ENCODE measurements around the gene LNX1. TPM values are rescaled to one million over a fixed set of nuclear protein-coding genes. Genes with fewer than 3 reads are reported as not detected.
"Not testable (repeated sequence)": the region's sequence is repeated elsewhere in the genome, so short reads cannot be mapped to it uniquely, and the experiment has no call there.

The LNX1 gene
- total and polyA plus RNA-seq, 9 donors = 2.4 to 5.1 (median 2.8) TPM

GRCh38 chr4:53424280-53424679, 167.0 kb downstream of the LNX1 start:
- H3K4me1 ChIP-seq (ENCODE audit: control insufficient read depth, insufficient read depth, low read length) = no peaks in the 10 kb centered on the region
- no peak for DNase-seq
- H3K36me3 ChIP-seq (ENCODE audit: control insufficient read depth, insufficient read depth, low read length) = peaks cover 5% of the 10 kb centered on the region
- H3K27me3 ChIP-seq (ENCODE audit: control insufficient read depth, insufficient read depth, low read length) = no peaks in the 10 kb centered on the region
- no peak overlapping the region for H3K4me3 ChIP-seq (ENCODE audit: low read length)
- H3K9me3 ChIP-seq (replicated peaks; ENCODE audit: control insufficient read depth, low read depth, low read length) = no peaks in the 10 kb centered on the region
- H3K27ac ChIP-seq (ENCODE audit: low read length) = no peak overlapping the region

DNA sequence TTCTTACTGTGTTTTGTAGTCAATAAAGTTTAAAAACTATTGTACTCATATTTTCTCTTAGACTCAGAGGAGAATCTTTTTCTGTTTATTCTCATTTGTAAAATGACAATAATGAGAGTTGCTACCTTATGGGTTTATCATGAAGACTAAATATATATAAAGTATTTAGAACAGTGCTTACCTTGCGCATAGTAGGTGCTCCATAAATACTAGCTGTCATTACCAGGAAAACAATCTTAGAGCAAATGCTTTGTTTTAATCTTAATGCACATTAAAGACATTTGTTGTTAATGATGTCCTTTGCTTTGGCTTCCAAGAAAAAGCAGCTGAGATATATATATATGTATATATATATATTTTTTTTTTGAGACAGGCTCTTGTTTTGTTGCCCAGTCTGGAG, 168.9 kb downstream of the LNX1 start:
- H3K27ac ChIP-seq (ENCODE audit: low read length) = no peak overlapping the region
- DNase-seq = no peak
- no peak overlapping the region for H3K4me3 ChIP-seq (ENCODE audit: low read length)
- no peaks in the 10 kb centered on the region for H3K27me3 ChIP-seq (ENCODE audit: control insufficient read depth, insufficient read depth, low read length)
- no peaks in the 10 kb centered on the region for H3K4me1 ChIP-seq (ENCODE audit: control insufficient read depth, insufficient read depth, low read length)
- H3K36me3 ChIP-seq (ENCODE audit: control insufficient read depth, insufficient read depth, low read length) = no peaks in the 10 kb centered on the region
- no peaks in the 10 kb centered on the region for H3K9me3 ChIP-seq (replicated peaks; ENCODE audit: control insufficient read depth, low read depth, low read length)
- WGBS (ENCODE audit: insufficient coverage) = no CpG with 5 or more reads among the region's 1 CpG

GRCh38 chr4:53421791-53422190, 169.5 kb downstream of the LNX1 start:
- no peaks in the 10 kb centered on the region for H3K4me1 ChIP-seq (ENCODE audit: control insufficient read depth, insufficient read depth, low read length)
- no peaks in the 10 kb centered on the region for H3K36me3 ChIP-seq (ENCODE audit: control insufficient read depth, insufficient read depth, low read length)
- 80% methylated on average over 1 of the region's 2 CpGs for WGBS (ENCODE audit: insufficient coverage)
- H3K4me3 ChIP-seq (ENCODE audit: low read length) = no peak overlapping the region
- DNase-seq = no peak
- H3K27me3 ChIP-seq (ENCODE audit: control insufficient read depth, insufficient read depth, low read length) = no peaks in the 10 kb centered on the region
- no peaks in the 10 kb centered on the region for H3K9me3 ChIP-seq (replicated peaks; ENCODE audit: control insufficient read depth, low read depth, low read length)
- no peak overlapping the region for H3K27ac ChIP-seq (ENCODE audit: low read length)

GRCh38 chr4:53419208-53419607, 172.1 kb downstream of the LNX1 start:
- no peaks in the 10 kb centered on the region for H3K9me3 ChIP-seq (replicated peaks; ENCODE audit: control insufficient read depth, low read depth, low read length)
- H3K4me1 ChIP-seq (ENCODE audit: control insufficient read depth, insufficient read depth, low read length) = no peaks in the 10 kb centered on the region
- no peak overlapping the region for H3K4me3 ChIP-seq (ENCODE audit: low read length)
- H3K36me3 ChIP-seq (ENCODE audit: control insufficient read depth, insufficient read depth, low read length) = no peaks in the 10 kb centered on the region
- no peaks in the 10 kb centered on the region for H3K27me3 ChIP-seq (ENCODE audit: control insufficient read depth, insufficient read depth, low read length)
- WGBS (ENCODE audit: insufficient coverage) = no CpG with 5 or more reads among the region's 3 CpGs
- DNase-seq = no peak
- H3K27ac ChIP-seq (ENCODE audit: low read length) = no peak overlapping the region

DNA sequence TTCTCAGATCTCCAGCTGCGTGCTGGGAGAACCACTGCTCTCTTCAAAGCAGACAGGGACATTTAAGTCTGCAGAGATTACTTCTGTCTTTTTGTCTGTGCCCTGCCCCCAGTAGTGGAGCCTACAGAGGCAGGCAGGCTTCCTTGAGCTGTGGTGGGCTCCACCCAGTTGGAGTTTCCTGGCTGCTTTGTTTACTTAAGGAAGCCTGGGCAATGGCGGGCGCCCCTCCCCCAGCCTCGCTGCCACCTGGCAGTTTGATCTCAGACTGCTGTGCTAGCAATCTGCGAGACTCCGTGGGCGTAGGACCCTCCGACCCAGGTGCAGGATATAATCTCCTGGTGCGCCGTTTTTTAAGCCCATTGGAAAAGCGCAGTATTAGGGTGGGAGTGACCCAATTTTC, 181.8 kb downstream of the LNX1 start:
- not testable (repeated sequence) for H3K9me3 ChIP-seq (replicated peaks; ENCODE audit: control insufficient read depth, low read depth, low read length); DNase-seq; H3K36me3 ChIP-seq (ENCODE audit: control insufficient read depth, insufficient read depth, low read length); H3K4me1 ChIP-seq (ENCODE audit: control insufficient read depth, insufficient read depth, low read length); H3K27ac ChIP-seq (ENCODE audit: low read length); H3K27me3 ChIP-seq (ENCODE audit: control insufficient read depth, insufficient read depth, low read length); H3K4me3 ChIP-seq (ENCODE audit: low read length)
- 100% methylated on average over 1 of the region's 11 CpGs for WGBS (ENCODE audit: insufficient coverage)

Other genes with a start within 250 kb of the LNX1 start
- 14.8 TPM for gene SCFD2, start 225.4 kb downstream of the LNX1 start, total RNA-seq
- 10 to 100 TPM in 5 of 8 donors, 1 to 10 TPM in 3; 9.4 to 13.4 (median 11.2) TPM for gene SCFD2, start 225.4 kb downstream of the LNX1 start, polyA plus RNA-seq (ENCODE audit: insufficient read depth in 1 of 8, insufficient read length in 8 of 8, low replicate concordance in 1 of 8)
- 46.3 TPM for gene FIP1L1, start 213.8 kb downstream of the LNX1 start, total RNA-seq
- 10 to 100 TPM; 42.2 to 53.5 (median 47.8) TPM for gene FIP1L1, start 213.8 kb downstream of the LNX1 start, polyA plus RNA-seq (ENCODE audit: insufficient read depth in 1 of 8, insufficient read length in 8 of 8, low replicate concordance in 1 of 8)

Measured in muscle of leg (tissue), 11 donors.